ENCODE data around the gene FLII.

DNA sequence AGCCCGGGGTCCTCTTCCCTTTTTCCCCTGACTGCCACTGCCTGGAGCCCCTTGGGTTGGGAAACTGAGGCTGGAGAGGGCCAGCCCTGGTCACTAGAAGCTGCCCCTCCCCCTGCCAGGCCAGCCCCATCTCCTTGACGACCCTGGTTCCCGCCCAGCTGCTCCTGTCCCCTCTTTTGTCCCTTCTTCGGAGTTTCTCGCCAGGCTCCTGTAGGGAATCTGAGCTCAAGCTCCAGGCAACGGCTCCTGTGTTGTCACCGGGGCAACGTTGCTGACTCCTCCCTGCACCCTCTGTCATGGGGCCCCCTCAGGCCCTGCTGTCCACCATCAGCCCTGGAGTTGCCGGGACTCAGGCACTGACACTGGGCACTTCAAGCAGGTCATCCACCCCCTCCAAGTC, 27.4 kb downstream of the FLII start:
- TF ChIP-seq, protein P1, sequence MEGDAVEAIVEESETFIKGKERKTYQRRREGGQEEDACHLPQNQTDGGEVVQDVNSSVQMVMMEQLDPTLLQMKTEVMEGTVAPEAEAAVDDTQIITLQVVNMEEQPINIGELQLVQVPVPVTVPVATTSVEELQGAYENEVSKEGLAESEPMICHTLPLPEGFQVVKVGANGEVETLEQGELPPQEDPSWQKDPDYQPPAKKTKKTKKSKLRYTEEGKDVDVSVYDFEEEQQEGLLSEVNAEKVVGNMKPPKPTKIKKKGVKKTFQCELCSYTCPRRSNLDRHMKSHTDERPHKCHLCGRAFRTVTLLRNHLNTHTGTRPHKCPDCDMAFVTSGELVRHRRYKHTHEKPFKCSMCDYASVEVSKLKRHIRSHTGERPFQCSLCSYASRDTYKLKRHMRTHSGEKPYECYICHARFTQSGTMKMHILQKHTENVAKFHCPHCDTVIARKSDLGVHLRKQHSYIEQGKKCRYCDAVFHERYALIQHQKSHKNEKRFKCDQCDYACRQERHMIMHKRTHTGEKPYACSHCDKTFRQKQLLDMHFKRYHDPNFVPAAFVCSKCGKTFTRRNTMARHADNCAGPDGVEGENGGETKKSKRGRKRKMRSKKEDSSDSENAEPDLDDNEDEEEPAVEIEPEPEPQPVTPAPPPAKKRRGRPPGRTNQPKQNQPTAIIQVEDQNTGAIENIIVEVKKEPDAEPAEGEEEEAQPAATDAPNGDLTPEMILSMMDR (conservative IDR thresholded peaks at IDR 0.05; ENCODE audit: low read depth, low read length): no peak
- TF ChIP-seq EZH2 (IDR thresholded peaks at IDR 0.05; ENCODE audit: borderline replicate concordance, low read depth, low read length, poor library complexity, severe bottlenecking): no peak

Data from A673 (cell line).